K562 (cell line): ENCODE data around the gene NEB. TPM values are rescaled to one million over a fixed set of nuclear protein-coding genes. Genes with fewer than 3 reads are reported as not detected.

Experiments used
- BCOR ChIP-seq: fragments of 450-650 bp; IDR thresholded peaks from 2 replicates; pipeline ENCODE4 v1.6.1; 2016
- NFE2L1 ChIP-seq: fragments of 450-650 bp; IDR thresholded peaks from 2 replicates; pipeline ENCODE4 v1.6.1; 2016; ENCODE audit warnings: missing genetic modification characterization, low read depth, mild to moderate bottlenecking, missing compliant biosample characterization, moderate library complexity, borderline replicate concordance
- NR4A1 ChIP-seq, 2 experiments: fragments of 250-450 bp in 1 of 2; fragments of 450-650 bp in 1 of 2; sonication (Bioruptor Pico) in 1 of 2; IDR thresholded peaks; 2 replicates each; pipeline versions ENCODE4 v1.4.0 to v1.6.1; 2016 to 2020; ENCODE audit warnings: mild to moderate bottlenecking in 2 of 2, missing compliant biosample characterization in 1 of 2, missing genetic modification characterization in 1 of 2, moderate library complexity in 1 of 2
- PCBP2 ChIP-seq: fragments of 200-400 bp; formaldehyde crosslinking; IDR thresholded peaks from 2 replicates; pipeline ENCODE4 v1.6.1; 2018; ENCODE audit warnings: low read length, low read depth, mild to moderate bottlenecking, moderate library complexity; ENCODE audit not compliant: poor library complexity, severe bottlenecking
- SIN3A ChIP-seq, 2 experiments: fragments of 150-350 bp in 1 of 2; IDR thresholded peaks; 2 replicates each; pipeline ENCODE4 v1.6.1; 2011 to 2016; ENCODE audit warnings: borderline replicate concordance in 2 of 2, low read depth in 2 of 2, low read length in 2 of 2, mild to moderate bottlenecking in 2 of 2, moderate library complexity in 2 of 2; ENCODE audit not compliant: control insufficient read depth in 1 of 2
- SRSF1 ChIP-seq: fragments of 200-400 bp; formaldehyde crosslinking; IDR thresholded peaks from 2 replicates; pipeline ENCODE4 v1.6.1; 2017; ENCODE audit warnings: mild to moderate bottlenecking, low read depth, low read length, moderate library complexity
- ZNF277 ChIP-seq: fragments of 250-450 bp; sonication (Bioruptor Pico); IDR thresholded peaks from 2 replicates; pipeline ENCODE4 v1.8.0; 2022; ENCODE audit warnings: inconsistent platforms, mild to moderate bottlenecking, moderate library complexity, borderline replicate concordance
- ZNF282 ChIP-seq: sonication (generic); formaldehyde crosslinking; IDR thresholded peaks from 2 replicates; pipeline ENCODE4 v1.8.1; 2023; ENCODE audit warnings: missing genetic modification reagents
- ZNF518B ChIP-seq: fragments of 250-450 bp; sonication (Bioruptor Pico); IDR thresholded peaks from 2 replicates; pipeline ENCODE4 v1.5.0; 2021; ENCODE audit warnings: mild to moderate bottlenecking, moderate library complexity
- ZNF707 ChIP-seq: fragments of 250-450 bp; sonication (Bioruptor Pico); conservative IDR thresholded peaks from 2 replicates; pipeline ENCODE4 v1.8.0; 2022; ENCODE audit warnings: inconsistent platforms, mild to moderate bottlenecking, moderate library complexity
- polyA plus RNA-seq, 8 experiments: library from polyadenylated mRNA; depleted of rRNA in 4 of 8; stranded (reverse) in 5 of 8; unstranded in 3 of 8; fragments of >200 nt; fragmentation: Nextera tagmentation in 2 of 8; fragmentation: Illumina TruSeq in 1 of 8; extraction: Ambion mirVana in 2 of 8; extraction: Trizol in 1 of 8; gene quantifications; 2 replicates each; pipeline versions ENCODE4 v1.2.1 to v1.2.3, GENCODE V29; 2011 to 2014; ENCODE audit warnings: inconsistent platforms in 1 of 8, missing spikeins in 1 of 8
- total RNA-seq, 7 experiments: library from RNA; depleted of rRNA in 6 of 7; stranded (reverse); fragments of >200 nt in 6 of 7; fragmentation: Illumina TruSeq in 2 of 7; extraction: Trizol in 2 of 7; gene quantifications; 2 replicates each; pipeline versions ENCODE4 v1.2.1 to v1.2.3, GENCODE V29; 2011 to 2021; ENCODE audit warnings: low replicate concordance in 1 of 7

Gene NEB
- total and polyA plus RNA-seq, 9 of the 15 experiments (the other 6 are each of a cell fraction or from before 2014, with no cell fraction given): 1.7 to 3.8 (median 2.9) TPM

- TF ChIP-seq ZNF518B (CRISPR knock-in tag): no peak
- no peak for TF ChIP-seq NR4A1 (CRISPR knock-in tag; IDR thresholded peaks at IDR 0.05)
- no peak for TF ChIP-seq NR4A1 (tag; IDR thresholded peaks at IDR 0.05)
- no peak for TF ChIP-seq PCBP2
- no peak for TF ChIP-seq SRSF1
- no peak for TF ChIP-seq SIN3A (IDR thresholded peaks at IDR 0.05; ENCODE audit: borderline replicate concordance in 2 of 2, control insufficient read depth in 1 of 2, low read depth in 2 of 2, low read length in 2 of 2)
- no peak for TF ChIP-seq BCOR
- no peak for TF ChIP-seq ZNF282
- TF ChIP-seq ZNF707 (CRISPR knock-in tag): no peak
- no peak for TF ChIP-seq NFE2L1 (tag)
- no peak for TF ChIP-seq ZNF277
Measured at GRCh38 chr2:151486053-151486452, 248.2 kb downstream of the NEB start (continued).
